Fibroblast of upper back skin (primary cell): ENCODE data around the gene TRIM28.

Source experiments
- DNase-seq: peaks from one replicate; pipeline ENCODE4 v3.0.0-alpha.2; 2013

The TRIM28 gene

DNA sequence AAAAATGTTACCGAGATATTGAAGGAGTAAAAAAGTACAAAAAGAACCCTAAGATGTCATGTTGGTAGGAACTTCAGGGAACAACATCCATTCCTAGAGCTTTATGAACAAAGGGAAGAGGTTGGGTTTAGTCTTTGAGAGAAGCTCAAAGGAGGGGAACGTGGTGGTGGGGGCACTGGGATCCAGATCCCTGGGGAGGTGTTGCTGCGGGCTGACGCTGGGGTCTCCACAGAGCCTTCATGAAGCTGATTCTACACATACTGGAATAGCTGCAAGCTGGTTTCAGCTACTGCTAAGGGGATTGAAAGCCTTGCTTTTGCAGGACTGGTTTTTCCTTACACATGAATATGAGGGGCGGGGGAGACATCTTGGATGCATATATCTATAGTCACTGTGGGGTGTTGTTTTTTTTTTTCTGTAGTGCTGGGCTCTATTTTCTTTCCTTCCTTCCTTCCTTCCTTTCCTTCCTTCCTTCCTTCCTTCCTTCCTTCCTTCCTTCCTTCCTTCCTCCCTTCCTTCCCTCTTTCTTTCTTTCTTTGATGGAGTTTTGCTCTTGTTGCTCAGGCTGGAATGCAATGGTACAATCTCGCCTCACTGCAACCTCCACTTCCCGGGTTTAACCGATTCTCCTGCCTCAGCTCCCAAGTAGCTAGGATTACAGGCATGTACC is 35.7 kb downstream of the TRIM28 start:
- no peak for DNase-seq

GRCh38 chr19:58581227-58582141 is 37.6 kb downstream of the TRIM28 start:
- peak; percentile 84 for DNase-seq

- DNase-seq, result no peak
Measured at GRCh38 chr19:58582985-58583384, 39.1 kb downstream of the TRIM28 start.

DNA sequence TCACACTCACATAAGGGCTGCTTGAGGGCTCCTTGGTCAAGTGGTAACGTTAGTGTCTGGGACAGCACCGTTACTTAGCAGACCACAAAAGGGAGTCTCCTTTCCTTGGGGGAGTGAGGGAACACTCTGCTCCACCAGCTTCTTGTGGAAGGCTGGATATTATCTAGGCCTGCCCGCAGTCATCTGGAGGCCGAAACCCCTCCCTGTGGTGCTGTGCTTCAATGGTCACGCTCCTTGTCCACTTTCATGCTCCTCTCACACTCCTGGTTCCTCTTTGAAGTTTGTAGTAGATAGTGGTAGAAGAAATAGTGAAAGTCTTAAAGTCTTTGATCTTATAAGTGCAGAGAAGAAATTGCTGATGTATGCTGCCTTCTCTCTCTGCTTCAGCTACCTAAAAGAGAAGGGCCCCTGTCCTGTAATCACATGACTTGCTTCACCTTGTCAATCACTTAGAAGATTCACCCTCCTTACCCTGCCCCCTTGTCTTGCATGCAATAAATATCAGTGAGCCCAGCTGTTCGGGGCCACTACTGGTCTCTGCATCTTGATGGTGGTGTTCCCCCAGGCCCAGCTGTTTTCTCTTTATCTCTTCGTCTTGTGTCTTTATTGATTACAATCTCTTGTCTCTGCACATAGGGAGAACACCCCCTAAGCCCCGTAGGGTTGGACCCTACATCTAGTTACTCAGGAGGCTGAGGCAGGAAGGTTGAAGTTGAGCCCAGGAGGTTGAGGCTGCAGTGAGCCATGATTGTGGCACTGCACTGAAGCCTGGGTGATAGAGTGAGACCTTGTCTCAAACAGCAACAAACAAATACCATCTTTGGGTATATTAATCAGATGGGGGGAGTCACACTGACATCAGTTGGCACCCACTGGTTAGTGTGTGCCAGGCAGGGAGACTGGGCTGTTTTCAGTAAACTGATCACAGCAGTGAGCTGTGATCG is 40.9 kb downstream of the TRIM28 start:
- no peak for DNase-seq

GRCh38 chr19:58585442-58586132 is 41.7 kb downstream of the TRIM28 start:
- no peak for DNase-seq

DNA sequence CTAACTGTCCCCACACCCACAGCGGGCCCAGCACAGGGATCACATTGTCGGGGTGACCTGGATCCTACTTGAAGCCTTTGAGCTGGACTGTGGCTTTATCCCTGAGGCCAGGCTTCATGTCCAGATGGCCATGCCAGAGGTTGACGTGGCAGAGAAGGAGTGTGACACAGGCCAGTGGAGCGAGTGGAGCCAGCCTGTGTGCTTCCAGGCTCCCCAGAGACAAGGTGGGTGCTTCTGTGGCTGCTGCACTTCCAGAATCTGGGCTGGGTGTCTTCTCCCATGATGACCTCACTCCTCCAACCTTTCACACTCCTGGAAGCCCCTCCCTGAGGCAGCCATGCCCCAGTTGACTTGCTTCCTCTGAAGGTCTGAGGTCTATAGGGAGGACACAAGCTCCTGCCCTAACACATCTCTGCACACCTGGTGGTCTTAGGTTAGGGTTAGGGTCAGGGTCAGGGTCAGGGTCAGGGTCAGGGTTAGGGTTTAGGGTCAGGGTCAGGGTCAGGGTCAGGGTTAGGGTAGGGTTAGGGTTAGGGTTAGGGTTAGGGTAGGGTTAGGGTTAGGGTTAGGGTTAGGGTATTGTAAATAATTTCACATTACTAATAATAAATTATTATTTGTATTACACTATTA is 42.4 kb downstream of the TRIM28 start:
- no peak for DNase-seq
